ENCODE measurements around the gene CLSTN2. TPM values are rescaled to one million over a fixed set of nuclear protein-coding genes. Genes with fewer than 3 reads are reported as not detected.

The CLSTN2 gene
- total RNA-seq, 2 donors from 2014 or later = 13.6 to 28.3 TPM

DNA sequence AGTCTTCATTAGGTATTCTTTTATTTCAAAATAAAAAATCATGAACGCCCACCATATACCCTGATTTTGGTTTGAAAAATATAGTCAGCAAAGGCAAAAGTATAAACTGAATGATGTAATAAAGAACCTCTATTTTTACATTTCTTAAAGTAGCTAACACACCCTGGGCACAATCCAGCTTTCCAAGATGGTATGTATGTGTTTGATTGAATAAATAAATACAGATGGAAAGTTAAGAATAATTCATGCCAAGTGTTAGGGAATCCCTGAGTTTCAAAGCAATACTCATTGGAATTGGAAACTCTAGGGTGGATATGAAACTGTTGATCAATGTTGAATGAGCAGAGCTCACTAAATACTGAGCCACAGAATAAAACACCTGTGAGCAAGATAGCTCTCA is 679.0 kb downstream of the CLSTN2 start:
- no peaks in the 10 kb centered on the region for H3K4me1 ChIP-seq
- no peak overlapping the region for H3K27ac ChIP-seq
- no peaks in the 10 kb centered on the region for H3K36me3 ChIP-seq
- no peak overlapping the region for H3K4me3 ChIP-seq
- no peak for DNase-seq (ENCODE audit: low spot score)
- H3K9me3 ChIP-seq = peaks cover 0 to 7% of the 10 kb centered on the region in 2 donors
- TF ChIP-seq, protein P1, sequence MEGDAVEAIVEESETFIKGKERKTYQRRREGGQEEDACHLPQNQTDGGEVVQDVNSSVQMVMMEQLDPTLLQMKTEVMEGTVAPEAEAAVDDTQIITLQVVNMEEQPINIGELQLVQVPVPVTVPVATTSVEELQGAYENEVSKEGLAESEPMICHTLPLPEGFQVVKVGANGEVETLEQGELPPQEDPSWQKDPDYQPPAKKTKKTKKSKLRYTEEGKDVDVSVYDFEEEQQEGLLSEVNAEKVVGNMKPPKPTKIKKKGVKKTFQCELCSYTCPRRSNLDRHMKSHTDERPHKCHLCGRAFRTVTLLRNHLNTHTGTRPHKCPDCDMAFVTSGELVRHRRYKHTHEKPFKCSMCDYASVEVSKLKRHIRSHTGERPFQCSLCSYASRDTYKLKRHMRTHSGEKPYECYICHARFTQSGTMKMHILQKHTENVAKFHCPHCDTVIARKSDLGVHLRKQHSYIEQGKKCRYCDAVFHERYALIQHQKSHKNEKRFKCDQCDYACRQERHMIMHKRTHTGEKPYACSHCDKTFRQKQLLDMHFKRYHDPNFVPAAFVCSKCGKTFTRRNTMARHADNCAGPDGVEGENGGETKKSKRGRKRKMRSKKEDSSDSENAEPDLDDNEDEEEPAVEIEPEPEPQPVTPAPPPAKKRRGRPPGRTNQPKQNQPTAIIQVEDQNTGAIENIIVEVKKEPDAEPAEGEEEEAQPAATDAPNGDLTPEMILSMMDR (IDR thresholded peaks at IDR 0.05) = no peak
- H3K27me3 ChIP-seq = no peaks in the 10 kb centered on the region

DNA sequence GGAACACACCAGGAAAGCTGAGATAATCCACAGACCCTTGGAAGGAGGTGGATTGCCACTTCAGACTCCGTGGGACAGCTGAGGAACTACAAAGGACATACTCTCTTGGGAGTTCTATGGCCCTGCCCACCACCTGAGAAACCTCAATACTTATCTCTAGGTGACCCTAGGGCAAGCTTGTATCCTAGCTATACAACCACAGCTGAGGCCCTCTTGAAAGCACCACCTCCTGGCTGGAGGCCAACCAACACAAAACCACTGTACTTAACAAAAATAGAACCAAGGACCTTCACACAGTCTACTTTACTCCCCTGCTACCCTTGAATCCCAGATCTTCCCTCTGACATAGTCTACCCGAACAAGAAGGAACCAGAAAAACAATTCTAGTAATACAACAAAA is 682.1 kb downstream of the CLSTN2 start:
- H3K4me1 ChIP-seq = no peaks in the 10 kb centered on the region
- H3K27ac ChIP-seq = no peak overlapping the region
- H3K36me3 ChIP-seq = no peaks in the 10 kb centered on the region
- H3K4me3 ChIP-seq = no peak overlapping the region
- DNase-seq (ENCODE audit: low spot score) = no peak
- peaks cover 0 to 7% of the 10 kb centered on the region in 2 donors for H3K9me3 ChIP-seq
- TF ChIP-seq, protein P1 (IDR thresholded peaks at IDR 0.05) = no peak
- no peaks in the 10 kb centered on the region for H3K27me3 ChIP-seq

DNA sequence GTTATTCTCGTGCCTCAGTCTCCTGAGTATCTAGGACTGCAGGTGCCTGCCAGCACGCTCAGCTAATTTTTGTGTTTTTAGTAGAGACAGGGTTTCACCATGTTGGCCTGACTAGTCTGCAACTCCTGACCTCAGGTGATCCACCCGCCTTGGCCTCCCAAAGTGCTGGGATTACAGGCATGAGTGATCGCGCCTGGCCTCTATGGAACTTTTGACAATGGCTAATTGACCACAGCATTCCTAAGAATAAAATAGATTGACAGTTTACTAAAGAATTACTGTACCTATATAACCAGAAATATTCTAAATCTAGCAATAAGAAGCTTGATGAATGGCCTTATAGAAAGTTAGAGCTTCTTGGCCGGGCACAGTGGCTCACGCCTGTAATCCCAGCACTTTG is 691.9 kb downstream of the CLSTN2 start:
- TF ChIP-seq, protein P1 (IDR thresholded peaks at IDR 0.05) = no peak
- H3K9me3 ChIP-seq = no peaks in the 10 kb centered on the region

More for the DNA sequence above, 691.9 kb downstream of the CLSTN2 start:
- H3K27ac ChIP-seq = no peak overlapping the region
- no peak overlapping the region for H3K4me3 ChIP-seq
- H3K36me3 ChIP-seq = no peaks in the 10 kb centered on the region
- H3K4me1 ChIP-seq = no peaks in the 10 kb centered on the region
- DNase-seq (ENCODE audit: low spot score) = no peak
- no peaks in the 10 kb centered on the region for H3K27me3 ChIP-seq

All from right atrium auricular region (tissue), 2 donors.